Activated T-cell treated with anti-CD3 and anti-CD28 coated beads, Interleukin-2, amount 50 U/mL, for 72 hours (primary cell): Measurements from ENCODE around the gene FAM171A1. TPM values are rescaled to one million over a fixed set of nuclear protein-coding genes. Genes with fewer than 3 reads are reported as not detected.
A peak's percentile ranks its signal among the peaks of the same experiment; 100 is the strongest.
"Not testable (repeated sequence)": the region's sequence is repeated elsewhere in the genome, so short reads cannot be mapped to it uniquely, and the experiment has no call there.

Experiments
- ATAC-seq, 2 donors: fragments of 150-1000 bp; cut with Tn5 transposase; replicated peaks in 1 of 2; 2 replicates each; pipeline ENCODE4 v1.10.0; 2021; ENCODE audit warnings: moderate library complexity in 2 of 2, mild to moderate bottlenecking in 1 of 2
- DNase-seq, 2 donors: peaks; one replicate each; pipeline ENCODE4 v3.0.0; 2021 to 2022; ENCODE audit warnings: mixed read lengths in 1 of 2
- H3K27ac Mint-ChIP-seq: one replicate; pipeline ENCODE4 v1.8.0; 2022; ENCODE audit warnings: mild to moderate bottlenecking, moderate library complexity, mixed read lengths
- H3K27me3 Mint-ChIP-seq: one replicate; pipeline ENCODE4 v1.8.0; 2022; ENCODE audit warnings: low read depth, mixed read lengths
- H3K36me3 Mint-ChIP-seq, 2 donors: one replicate each; pipeline ENCODE4 v1.8.0; 2022; ENCODE audit warnings: mixed read lengths in 2 of 2, mild to moderate bottlenecking in 1 of 2; ENCODE audit not compliant: insufficient read depth in 2 of 2
- H3K4me1 Mint-ChIP-seq: one replicate; pipeline ENCODE4 v1.8.0; 2022; ENCODE audit warnings: low read depth, mixed read lengths
- H3K4me3 Mint-ChIP-seq, 2 donors: one replicate each; pipeline ENCODE4 v1.8.0; 2022; ENCODE audit warnings: mild to moderate bottlenecking in 2 of 2, mixed read lengths in 2 of 2, moderate library complexity in 2 of 2
- H3K9me3 Mint-ChIP-seq, 2 donors: one replicate each; pipeline ENCODE4 v1.8.0; 2022; ENCODE audit warnings: mixed read lengths in 2 of 2
- total RNA-seq, 2 donors: library from RNA; stranded (reverse); gene quantifications; one replicate each; pipeline ENCODE4 v1.2.3, GENCODE V29; 2022

FAM171A1 gene
- total RNA-seq, 2 donors from 2014 or later, result 4.2 to 6.2 TPM

GRCh38 chr10:15333909-15334649, 37.0 kb downstream of the FAM171A1 start:
- H3K27ac Mint-ChIP-seq, result no peak overlapping the region
- H3K36me3 Mint-ChIP-seq, result no peaks in the 10 kb centered on the region
- H3K27me3 Mint-ChIP-seq, result no peaks in the 10 kb centered on the region
- no peaks in the 10 kb centered on the region for H3K9me3 Mint-ChIP-seq
- H3K4me3 Mint-ChIP-seq, result no peak overlapping the region
- DNase-seq (no peak), ATAC-seq (no peak)
- H3K4me1 Mint-ChIP-seq, result no peaks in the 10 kb centered on the region

- H3K27me3 Mint-ChIP-seq, ATAC-seq, H3K36me3 Mint-ChIP-seq, H3K4me3 Mint-ChIP-seq, H3K9me3 Mint-ChIP-seq, H3K4me1 Mint-ChIP-seq, DNase-seq, H3K27ac Mint-ChIP-seq: not testable (repeated sequence)
Measured at GRCh38 chr10:15333181-15333580, 37.9 kb downstream of the FAM171A1 start.

DNA sequence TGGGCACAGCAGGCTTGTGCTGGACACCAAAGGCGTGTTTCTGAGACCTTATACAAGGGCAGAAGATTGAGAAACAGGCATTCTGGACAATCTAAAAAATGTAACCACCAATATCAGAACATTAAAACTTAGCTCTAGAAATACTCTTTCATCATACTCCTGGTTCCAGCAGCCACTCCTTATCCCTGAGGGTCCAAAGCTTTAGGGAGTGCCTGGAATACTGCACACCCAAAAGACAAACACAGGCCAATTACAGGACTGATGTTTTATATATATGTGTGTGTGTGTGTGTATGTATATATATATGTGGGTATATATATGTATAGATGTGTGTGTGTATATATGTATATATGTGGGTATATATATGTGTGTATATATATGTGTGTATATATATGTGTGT, 39.6 kb downstream of the FAM171A1 start:
- no peak overlapping the region for H3K27ac Mint-ChIP-seq
- ATAC-seq (no peak), DNase-seq (no peak)
- no peaks in the 10 kb centered on the region for H3K9me3 Mint-ChIP-seq
- no peaks in the 10 kb centered on the region for H3K27me3 Mint-ChIP-seq
- no peak overlapping the region for H3K4me3 Mint-ChIP-seq
- H3K4me1 Mint-ChIP-seq, result no peaks in the 10 kb centered on the region
- no peaks in the 10 kb centered on the region for H3K36me3 Mint-ChIP-seq

- Mint-ChIP-seq H3K4me3 (no peak overlapping the region), H3K27ac (no peak overlapping the region), H3K4me1 (peaks cover 17% of the 10 kb centered on the region), H3K9me3 (no peaks in the 10 kb centered on the region), H3K36me3 (no peaks in the 10 kb centered on the region), H3K27me3 (no peaks in the 10 kb centered on the region)
- DNase-seq (no peak), ATAC-seq (no peak)
Measured at GRCh38 chr10:15329437-15329836, 41.7 kb downstream of the FAM171A1 start.

DNA sequence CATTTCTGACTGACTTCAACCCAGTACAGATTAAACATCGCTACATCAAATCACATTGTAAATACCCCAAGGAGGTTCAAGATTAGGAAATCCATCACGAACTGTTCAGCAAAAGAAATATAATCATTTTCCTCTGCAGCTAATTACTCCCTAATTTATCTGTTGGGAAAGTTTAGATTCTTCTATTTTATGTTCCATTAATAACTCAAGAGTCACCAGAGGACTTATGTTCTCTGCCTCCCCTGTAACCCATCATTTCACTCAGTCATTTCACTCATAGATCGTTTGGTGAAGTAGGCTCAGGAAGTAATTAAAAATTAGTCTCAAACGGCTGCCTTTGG, 45.2 kb downstream of the FAM171A1 start:
- DNase-seq, result no peak
- no peak for ATAC-seq
- peaks cover 18% of the 10 kb centered on the region for H3K4me1 Mint-ChIP-seq
- H3K9me3 Mint-ChIP-seq, result no peaks in the 10 kb centered on the region
- no peak overlapping the region for H3K4me3 Mint-ChIP-seq
- H3K27me3 Mint-ChIP-seq, result no peaks in the 10 kb centered on the region
- H3K36me3 Mint-ChIP-seq, result no peaks in the 10 kb centered on the region
- no peak overlapping the region for H3K27ac Mint-ChIP-seq

DNA sequence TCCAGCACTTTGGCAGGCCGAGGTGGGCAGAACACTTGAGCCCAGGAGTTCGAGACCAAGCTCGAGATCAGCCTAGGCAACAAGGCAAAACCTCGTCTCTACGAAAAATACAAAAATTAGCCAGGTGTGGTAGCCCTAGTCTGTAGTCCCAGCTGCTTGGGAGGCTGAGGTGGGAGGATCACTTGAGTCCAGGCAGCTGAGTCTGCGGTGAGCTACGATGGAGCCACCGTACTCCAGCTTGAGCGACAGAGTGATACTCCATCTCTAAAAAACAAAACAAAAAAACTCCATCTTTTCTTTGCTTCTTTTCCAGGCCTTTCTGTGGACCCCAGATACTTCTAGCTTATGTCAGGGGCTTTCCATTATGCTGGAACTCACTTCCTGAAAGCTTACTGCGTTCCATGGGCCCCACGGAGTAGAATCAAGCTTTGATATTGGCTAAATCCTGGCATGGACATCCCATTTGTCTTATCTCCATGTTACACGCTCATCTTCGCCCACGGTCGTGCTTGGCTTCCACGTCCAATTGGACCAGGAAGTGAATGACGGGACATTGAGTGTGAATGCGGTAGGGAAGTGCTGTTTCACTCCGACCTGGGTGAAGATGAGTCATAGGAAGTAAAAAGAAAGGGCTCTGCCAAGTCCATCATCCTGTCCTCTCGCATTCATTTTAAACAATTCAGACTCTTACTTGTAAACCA, 45.7 kb downstream of the FAM171A1 start:
- Mint-ChIP-seq H3K9me3 (no peaks in the 10 kb centered on the region), H3K4me3 (no peak overlapping the region), H3K27ac (no peak overlapping the region)

GRCh38 chr10:15324611-15325010, 46.5 kb downstream of the FAM171A1 start:
- Mint-ChIP-seq H3K27ac (no peak overlapping the region), H3K36me3 (no peaks in the 10 kb centered on the region), H3K27me3 (no peaks in the 10 kb centered on the region), H3K4me3 (no peak overlapping the region), H3K9me3 (no peaks in the 10 kb centered on the region), H3K4me1 (peaks cover 18% of the 10 kb centered on the region)
- DNase-seq (no peak), ATAC-seq (peak in 1 of 2 donors; percentile 20)

More for the DNA sequence above, 45.7 kb downstream of the FAM171A1 start:
- no peak for DNase-seq
- Mint-ChIP-seq H3K27me3 (no peaks in the 10 kb centered on the region), H3K36me3 (no peaks in the 10 kb centered on the region), H3K4me1 (peaks cover 18% of the 10 kb centered on the region)
- peak in 1 of 2 donors; percentile 20 for ATAC-seq

- ATAC-seq (no peak), DNase-seq (no peak)
- H3K27me3 Mint-ChIP-seq, result no peaks in the 10 kb centered on the region
- H3K9me3 Mint-ChIP-seq, result no peaks in the 10 kb centered on the region
- H3K4me1 Mint-ChIP-seq, result peaks cover 18% of the 10 kb centered on the region
- no peak overlapping the region for H3K4me3 Mint-ChIP-seq
- H3K27ac Mint-ChIP-seq, result no peak overlapping the region
- no peaks in the 10 kb centered on the region for H3K36me3 Mint-ChIP-seq
Measured at GRCh38 chr10:15324113-15324512, 47.0 kb downstream of the FAM171A1 start.

DNA sequence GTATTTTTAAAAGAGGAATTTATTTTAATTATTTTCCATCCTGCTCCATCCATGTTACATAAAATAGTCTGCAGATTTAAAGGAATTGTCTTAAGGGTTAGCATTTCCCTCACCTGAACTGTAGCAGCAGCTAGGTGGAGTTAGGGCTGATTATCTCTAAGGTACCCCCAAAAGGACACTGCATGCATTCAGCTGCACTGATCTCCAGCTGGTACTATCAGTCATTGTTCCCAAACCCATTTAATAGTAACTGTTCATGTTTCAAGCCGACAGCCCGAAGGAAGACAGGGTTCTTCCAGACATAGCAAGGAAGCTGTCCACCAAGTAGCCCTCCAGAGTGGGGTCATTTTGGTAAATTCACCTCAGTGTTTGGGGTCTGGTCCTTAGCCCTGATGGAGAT, 48.7 kb downstream of the FAM171A1 start:
- Mint-ChIP-seq H3K27me3 (no peaks in the 10 kb centered on the region), H3K4me1 (peaks cover 18% of the 10 kb centered on the region), H3K27ac (no peak overlapping the region), H3K4me3 (no peak overlapping the region), H3K9me3 (no peaks in the 10 kb centered on the region), H3K36me3 (no peaks in the 10 kb centered on the region)
- DNase-seq, result no peak
- ATAC-seq, result no peak

GRCh38 chr10:15321431-15322341, 49.4 kb downstream of the FAM171A1 start:
- Mint-ChIP-seq H3K36me3 (no peaks in the 10 kb centered on the region), H3K27ac (no peak overlapping the region), H3K4me1 (peaks cover 18% of the 10 kb centered on the region), H3K9me3 (no peaks in the 10 kb centered on the region), H3K4me3 (no peak overlapping the region), H3K27me3 (no peaks in the 10 kb centered on the region)
- no peak for ATAC-seq
- no peak for DNase-seq

- DNase-seq (no peak), ATAC-seq (no peak)
- Mint-ChIP-seq H3K4me1 (peaks cover 14% of the 10 kb centered on the region), H3K27ac (no peak overlapping the region), H3K36me3 (no peaks in the 10 kb centered on the region), H3K27me3 (no peaks in the 10 kb centered on the region), H3K4me3 (no peak overlapping the region), H3K9me3 (no peaks in the 10 kb centered on the region)
Measured at GRCh38 chr10:15320522-15321203, 50.4 kb downstream of the FAM171A1 start.

- no peaks in the 10 kb centered on the region for H3K9me3 Mint-ChIP-seq
- no peak overlapping the region for H3K4me3 Mint-ChIP-seq
- no peaks in the 10 kb centered on the region for H3K36me3 Mint-ChIP-seq
- no peaks in the 10 kb centered on the region for H3K27me3 Mint-ChIP-seq
- H3K4me1 Mint-ChIP-seq, result peaks cover 9% of the 10 kb centered on the region
- DNase-seq (no peak), ATAC-seq (no peak)
- no peak overlapping the region for H3K27ac Mint-ChIP-seq
Measured at GRCh38 chr10:15320118-15320517, 51.0 kb downstream of the FAM171A1 start.
